CD1c-positive myeloid dendritic cell (primary cell): ENCODE data around the gene IFI35.
"Not testable (repeated sequence)": the region's sequence is repeated elsewhere in the genome, so short reads cannot be mapped to it uniquely, and the experiment has no call there.

ENCODE experiments used
- DNase-seq: peaks from one replicate; pipeline ENCODE4 v3.0.0-alpha.2; 2016; ENCODE audit errors: extremely low spot score

The IFI35 gene

GRCh38 chr17:43024407-43025289 lies 18.1 kb downstream of the IFI35 start, which contains the start of gene RND2:
RND2 (plus strand) TSS chr17:43025231; CDS start chr17:43025348, 117 bp downstream.
- DNase-seq, result peak; percentile 89

GRCh38 chr17:43025290-43025657 lies 18.7 kb downstream of the IFI35 start:
- no peak for DNase-seq

GRCh38 chr17:43025766-43026537 lies 19.4 kb downstream of the IFI35 start:
- no peak for DNase-seq

GRCh38 chr17:43026595-43026994 lies 20.0 kb downstream of the IFI35 start:
- no peak for DNase-seq

DNA sequence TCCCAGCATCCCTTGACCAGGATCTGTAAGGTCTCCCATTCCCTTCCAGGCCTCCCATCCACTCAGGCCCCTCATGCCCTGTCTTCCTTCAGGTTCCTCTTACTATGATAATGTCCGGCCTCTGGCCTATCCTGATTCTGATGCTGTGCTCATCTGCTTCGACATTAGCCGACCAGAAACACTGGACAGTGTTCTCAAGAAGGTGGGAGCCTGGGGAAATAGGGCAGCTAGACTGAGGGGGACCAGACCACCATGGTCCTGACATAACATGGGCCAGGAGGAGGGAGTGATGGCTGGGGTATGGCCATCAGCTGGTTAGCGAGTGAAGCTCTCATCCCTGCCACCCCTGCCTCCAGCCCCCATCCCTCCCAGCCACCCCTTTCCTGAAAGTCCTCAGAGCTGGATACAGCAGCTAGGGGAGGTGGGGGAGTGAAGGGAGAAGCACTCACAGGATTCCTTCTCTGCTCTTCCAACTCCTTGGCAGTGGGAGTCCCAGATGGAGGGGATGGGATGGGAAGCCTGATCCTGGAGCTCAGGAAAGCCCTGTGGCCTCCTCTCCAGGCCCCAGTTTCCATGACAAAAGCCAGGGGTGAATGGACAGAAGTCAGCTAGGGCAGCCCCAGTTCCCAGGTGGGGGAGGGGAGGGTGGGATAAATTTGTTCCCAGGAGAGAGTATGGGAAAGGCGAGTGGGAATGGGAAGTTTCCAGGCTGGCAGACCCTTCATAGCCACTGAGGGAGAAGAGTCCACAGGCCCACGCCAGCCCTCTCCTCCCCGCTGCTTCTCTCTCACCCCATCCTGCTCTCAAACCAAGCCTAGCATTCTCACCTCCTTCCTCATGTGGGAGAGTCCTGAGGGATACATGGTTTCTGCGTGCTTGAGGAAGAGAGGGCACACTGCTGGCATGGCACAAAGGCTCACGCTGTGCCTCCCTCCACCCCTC lies 20.8 kb downstream of the IFI35 start:
- no peak for DNase-seq

GRCh38 chr17:43028221-43028861 lies 21.8 kb downstream of the IFI35 start:
- DNase-seq, result no peak

- DNase-seq, result no peak
These were observed 23.7 kb downstream of the IFI35 start for GRCh38 chr17:43030137-43030767.

GRCh38 chr17:43031666-43032065 lies 25.1 kb downstream of the IFI35 start:
- no peak for DNase-seq

GRCh38 chr17:43033948-43034881 lies 27.6 kb downstream of the IFI35 start:
- no peak for DNase-seq

- no peak for DNase-seq
These were observed 28.3 kb downstream of the IFI35 start for GRCh38 chr17:43034894-43035293.

- DNase-seq, result no peak
These were observed 33.1 kb downstream of the IFI35 start for GRCh38 chr17:43039646-43040045.

- no peak for DNase-seq
These were observed 34.1 kb downstream of the IFI35 start for GRCh38 chr17:43040655-43041054.

DNA sequence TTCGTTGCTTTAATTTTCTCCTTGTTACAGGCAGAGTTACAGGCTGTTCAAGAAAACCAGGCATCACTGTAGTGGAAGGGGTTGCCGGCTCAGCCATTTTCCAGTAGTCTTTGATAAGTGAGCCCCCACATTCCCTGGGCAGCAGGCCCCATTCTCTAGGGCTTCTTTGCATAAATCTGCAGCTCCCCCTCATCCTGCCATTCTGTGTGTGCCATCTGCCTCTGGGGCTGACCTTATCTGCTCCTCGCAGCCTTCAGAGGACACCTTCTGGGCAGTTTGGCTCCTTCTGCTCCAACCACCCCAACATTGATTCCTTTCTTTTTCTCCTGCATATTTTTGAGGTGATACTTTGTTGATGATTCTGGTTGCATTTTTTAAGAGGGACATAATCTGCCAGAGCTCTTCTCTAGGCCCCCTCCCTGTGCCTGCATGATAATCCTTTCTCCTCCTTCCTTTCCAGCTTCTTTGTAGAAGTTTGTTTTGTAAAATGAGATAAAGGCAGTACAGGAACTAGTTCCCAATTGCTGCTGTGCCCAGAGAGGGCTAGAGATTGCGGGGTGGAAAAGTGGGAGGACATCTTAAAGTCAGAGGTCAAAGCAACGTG lies 35.5 kb downstream of the IFI35 start:
- no peak for DNase-seq

DNA sequence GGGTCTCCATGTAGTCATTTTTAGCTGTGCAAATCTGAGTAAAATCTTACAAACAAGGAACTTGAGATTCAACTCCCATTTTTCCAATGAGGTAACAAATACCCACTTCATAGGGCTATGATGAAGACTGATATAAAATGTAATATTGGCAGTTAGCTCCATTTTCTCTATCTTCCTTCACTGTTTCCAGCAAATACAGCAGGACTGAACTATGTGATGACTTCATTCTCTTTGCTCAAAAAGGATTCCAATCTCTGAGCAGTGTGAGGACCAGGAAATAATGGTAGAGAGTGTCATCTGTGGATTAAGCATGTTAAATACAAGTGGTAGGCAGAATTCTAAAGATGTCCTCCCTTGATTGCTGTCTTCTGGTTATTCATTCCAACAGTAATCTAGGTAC lies 36.7 kb downstream of the IFI35 start:
- DNase-seq, result no peak

- no peak for DNase-seq
These were observed 37.4 kb downstream of the IFI35 start for GRCh38 chr17:43044024-43044423.

DNA sequence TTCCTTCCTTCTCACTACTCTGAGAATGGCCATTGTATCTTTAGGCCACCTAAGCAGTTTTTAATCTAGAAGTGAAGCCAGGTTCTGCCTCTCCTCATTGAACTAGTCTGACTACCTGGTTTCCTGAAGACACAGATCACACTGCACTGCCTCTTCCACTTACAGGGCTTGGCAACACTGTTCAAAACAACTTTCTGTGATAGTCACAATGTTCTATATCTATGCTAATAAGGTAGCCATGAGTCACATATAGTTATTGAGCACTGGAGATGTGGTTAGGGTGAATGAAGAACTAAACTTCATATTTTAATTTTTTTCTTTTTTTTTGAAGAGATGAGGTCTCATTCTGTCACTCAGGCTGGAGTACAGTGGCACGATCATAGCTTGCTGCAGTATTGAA lies 45.4 kb downstream of the IFI35 start:
- DNase-seq, result no peak

DNA sequence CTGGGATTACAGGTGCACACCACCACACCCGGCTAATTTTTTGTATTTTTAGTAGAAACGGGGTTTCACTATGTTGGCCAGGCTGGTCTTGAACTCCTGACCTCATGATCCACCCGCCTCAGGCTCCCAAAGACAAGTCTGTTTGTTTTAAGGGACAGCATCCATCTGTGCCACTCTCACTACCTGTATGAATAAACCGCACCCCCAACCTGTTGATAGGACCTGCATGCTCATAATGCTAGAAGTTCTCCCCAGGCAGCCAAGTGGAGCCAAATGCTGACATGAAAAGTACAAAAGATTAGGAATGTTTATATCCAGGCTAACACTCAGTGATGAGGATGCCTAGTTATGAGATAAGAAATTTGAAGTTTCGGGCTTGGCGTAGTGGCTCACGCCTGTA lies 46.4 kb downstream of the IFI35 start:
- not testable (repeated sequence) for DNase-seq

DNA sequence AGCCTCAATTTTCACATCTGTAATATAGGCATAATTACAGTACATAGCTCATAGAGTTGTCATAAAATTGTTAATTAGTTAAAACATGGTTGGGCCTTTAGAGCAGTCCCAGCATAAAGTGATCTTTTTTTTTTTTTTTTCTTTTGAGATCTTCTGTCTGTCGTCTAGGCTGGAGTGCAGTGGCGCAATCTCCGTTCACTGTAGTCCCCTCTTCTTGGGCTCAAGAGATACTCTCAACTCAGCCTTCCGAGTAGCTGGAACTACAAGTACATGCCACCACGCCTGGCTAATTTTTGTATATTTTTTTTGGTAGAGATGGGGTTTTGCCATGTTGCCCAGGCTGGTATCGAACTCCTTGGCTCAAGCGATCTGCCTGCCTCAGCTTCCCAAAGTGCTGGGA lies 49.5 kb downstream of the IFI35 start:
- DNase-seq, result no peak

DNA sequence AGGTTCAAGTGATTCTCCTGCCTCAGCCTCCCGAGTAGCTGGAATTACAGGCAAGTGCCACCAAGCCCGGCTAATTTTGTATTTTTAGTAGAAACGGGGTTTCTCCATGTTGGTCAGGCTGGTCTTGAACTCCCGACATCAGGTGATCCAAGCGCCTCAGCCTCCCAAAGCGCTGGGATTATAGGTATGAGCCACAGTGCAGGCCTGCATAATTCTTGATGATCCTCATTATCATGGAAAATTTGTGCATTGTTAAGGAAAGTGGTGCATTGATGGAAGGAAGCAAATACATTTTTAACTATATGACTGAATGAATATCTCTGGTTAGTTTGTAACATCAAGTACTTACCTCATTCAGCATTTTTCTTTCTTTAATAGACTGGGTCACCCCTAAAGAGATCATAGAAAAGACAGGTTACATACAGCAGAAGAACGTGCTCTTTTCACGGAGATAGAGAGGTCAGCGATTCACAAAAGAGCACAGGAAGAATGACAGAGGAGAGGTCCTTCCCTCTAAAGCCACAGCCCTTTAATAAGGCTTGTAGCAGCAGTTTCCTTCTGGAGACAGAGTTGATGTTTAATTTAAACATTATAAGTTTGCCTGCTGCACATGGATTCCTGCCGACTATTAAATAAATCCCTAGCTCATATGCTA lies 56.5 kb downstream of the IFI35 start:
- no peak for DNase-seq
